ENCODE results near the gene PTPRK. TPM values are rescaled to one million over a fixed set of nuclear protein-coding genes. Genes with fewer than 3 reads are reported as not detected.

PTPRK gene
- total and polyA plus RNA-seq, 2 donors (not counting 1 experiment from before 2014, with no cell fraction given): 19.4 to 75.5 TPM

DNA sequence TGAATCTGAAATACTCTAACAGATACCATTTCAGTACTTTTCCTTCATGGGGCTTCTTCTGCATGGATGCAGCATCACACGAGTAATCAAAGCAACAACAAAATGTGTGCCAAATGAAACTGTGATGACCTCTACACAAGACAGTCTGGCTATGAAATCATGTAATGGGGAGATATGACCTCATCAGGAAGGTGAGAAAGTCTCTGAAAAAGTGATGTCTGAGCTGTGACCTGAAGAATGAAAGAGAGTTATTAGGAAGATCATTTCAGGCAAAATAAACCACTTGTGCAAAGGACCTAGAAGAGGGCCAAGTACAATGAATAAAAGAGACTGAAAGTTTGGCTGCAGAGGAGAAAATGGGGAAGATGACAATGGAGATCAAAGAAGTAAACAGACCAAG lies 182.8 kb downstream of the PTPRK start:
- H3K27ac ChIP-seq (ENCODE audit: insufficient read depth, low read length): no peak overlapping the region
- no peak overlapping the region for H2AFZ ChIP-seq (ENCODE audit: low read length)
- no peaks in the 10 kb centered on the region for H4K20me1 ChIP-seq (ENCODE audit: control insufficient read depth, extremely low read depth, insufficient read depth, low read length)
- TF ChIP-seq, protein P1, sequence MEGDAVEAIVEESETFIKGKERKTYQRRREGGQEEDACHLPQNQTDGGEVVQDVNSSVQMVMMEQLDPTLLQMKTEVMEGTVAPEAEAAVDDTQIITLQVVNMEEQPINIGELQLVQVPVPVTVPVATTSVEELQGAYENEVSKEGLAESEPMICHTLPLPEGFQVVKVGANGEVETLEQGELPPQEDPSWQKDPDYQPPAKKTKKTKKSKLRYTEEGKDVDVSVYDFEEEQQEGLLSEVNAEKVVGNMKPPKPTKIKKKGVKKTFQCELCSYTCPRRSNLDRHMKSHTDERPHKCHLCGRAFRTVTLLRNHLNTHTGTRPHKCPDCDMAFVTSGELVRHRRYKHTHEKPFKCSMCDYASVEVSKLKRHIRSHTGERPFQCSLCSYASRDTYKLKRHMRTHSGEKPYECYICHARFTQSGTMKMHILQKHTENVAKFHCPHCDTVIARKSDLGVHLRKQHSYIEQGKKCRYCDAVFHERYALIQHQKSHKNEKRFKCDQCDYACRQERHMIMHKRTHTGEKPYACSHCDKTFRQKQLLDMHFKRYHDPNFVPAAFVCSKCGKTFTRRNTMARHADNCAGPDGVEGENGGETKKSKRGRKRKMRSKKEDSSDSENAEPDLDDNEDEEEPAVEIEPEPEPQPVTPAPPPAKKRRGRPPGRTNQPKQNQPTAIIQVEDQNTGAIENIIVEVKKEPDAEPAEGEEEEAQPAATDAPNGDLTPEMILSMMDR (conservative IDR thresholded peaks at IDR 0.05 in 1 of 2, IDR thresholded peaks at IDR 0.05 in 1 of 2; ENCODE audit: low read depth in 1 of 2, low read length in 2 of 2): no peak
- no peak for TF ChIP-seq EZH2 (IDR thresholded peaks at IDR 0.05; ENCODE audit: low read length, missing control alignments)
- no peak overlapping the region for H3K4me3 ChIP-seq (replicated peaks in 1 of 4; ENCODE audit: control extremely low read depth in 1 of 4, insufficient read depth in 1 of 4, low read depth in 3 of 4, low read length in 4 of 4)
- H3K36me3 ChIP-seq (ENCODE audit: control insufficient read depth, insufficient read depth, low read length): no peaks in the 10 kb centered on the region
- DNase-seq (ENCODE audit: low read depth in 2 of 2): peak in 1 of 2 donors; percentile 17
- no peaks in the 10 kb centered on the region for H3K9me3 ChIP-seq (ENCODE audit: control insufficient read depth, insufficient read depth, low read depth, low read length)
- H3K27me3 ChIP-seq (ENCODE audit: control insufficient read depth, insufficient read depth, low read length): no peaks in the 10 kb centered on the region
- no peaks in the 10 kb centered on the region for H3K79me2 ChIP-seq (ENCODE audit: control insufficient read depth, insufficient read depth, low read length)
- H3K4me1 ChIP-seq (ENCODE audit: control insufficient read depth, extremely low read depth, insufficient read depth, low read length): peaks cover 7% of the 10 kb centered on the region
- H3K9ac ChIP-seq (ENCODE audit: insufficient read depth, low read length): no peak overlapping the region
- H3K4me2 ChIP-seq (ENCODE audit: extremely low read depth, insufficient read depth, low read length): no peak overlapping the region

DNA sequence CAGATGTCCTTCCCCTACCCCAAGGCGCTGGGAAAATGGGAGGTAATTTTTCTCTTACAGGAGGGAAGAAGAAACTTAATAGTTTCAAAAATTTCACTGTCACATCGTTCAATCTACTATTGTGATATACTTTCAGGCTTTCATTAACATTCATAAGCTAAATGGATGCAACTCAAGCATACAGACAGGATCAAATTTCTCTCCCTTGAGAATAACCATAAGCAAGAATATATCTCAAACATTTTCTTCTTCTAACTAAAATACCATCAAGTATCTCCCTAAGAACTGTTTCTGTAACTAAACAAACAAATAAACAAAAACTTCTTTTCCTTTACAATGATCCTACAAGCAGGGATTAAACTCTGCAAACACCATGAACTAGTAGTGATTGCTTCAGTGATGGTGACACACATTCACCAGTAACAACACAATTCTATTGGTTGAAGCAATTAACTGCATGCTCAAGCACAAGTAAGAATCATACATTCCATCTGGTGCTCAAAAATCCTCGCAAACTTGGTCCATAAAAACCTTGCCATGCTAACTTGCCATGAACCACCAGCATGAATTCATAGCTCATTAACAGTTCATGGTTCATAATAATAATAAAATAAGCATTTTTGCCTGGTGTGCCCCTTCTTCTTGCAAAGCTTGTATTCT lies 183.8 kb downstream of the PTPRK start:
- Histone ChIP-seq H3K36me3 (ENCODE audit: control insufficient read depth, insufficient read depth, low read length) (no peaks in the 10 kb centered on the region), H3K9ac (ENCODE audit: insufficient read depth, low read length) (no peak overlapping the region), H2AFZ (ENCODE audit: low read length) (no peak overlapping the region), H3K4me1 (ENCODE audit: control insufficient read depth, extremely low read depth, insufficient read depth, low read length) (peaks cover 7% of the 10 kb centered on the region), H3K27me3 (ENCODE audit: control insufficient read depth, insufficient read depth, low read length) (no peaks in the 10 kb centered on the region), H3K4me2 (ENCODE audit: extremely low read depth, insufficient read depth, low read length) (no peak overlapping the region), H3K9me3 (ENCODE audit: control insufficient read depth, insufficient read depth, low read depth, low read length) (no peaks in the 10 kb centered on the region), H4K20me1 (ENCODE audit: control insufficient read depth, extremely low read depth, insufficient read depth, low read length) (no peaks in the 10 kb centered on the region), H3K27ac (ENCODE audit: insufficient read depth, low read length) (no peak overlapping the region), H3K4me3 (replicated peaks in 1 of 4; ENCODE audit: control extremely low read depth in 1 of 4, insufficient read depth in 1 of 4, low read depth in 3 of 4, low read length in 4 of 4) (no peak overlapping the region), H3K79me2 (ENCODE audit: control insufficient read depth, insufficient read depth, low read length) (no peaks in the 10 kb centered on the region)
- DNase-seq (ENCODE audit: low read depth in 2 of 2): no peak
- TF ChIP-seq, protein P1 (conservative IDR thresholded peaks at IDR 0.05 in 1 of 2, IDR thresholded peaks at IDR 0.05 in 1 of 2; ENCODE audit: low read depth in 1 of 2, low read length in 2 of 2): no peak
- TF ChIP-seq EZH2 (IDR thresholded peaks at IDR 0.05; ENCODE audit: low read length, missing control alignments): no peak

DNA sequence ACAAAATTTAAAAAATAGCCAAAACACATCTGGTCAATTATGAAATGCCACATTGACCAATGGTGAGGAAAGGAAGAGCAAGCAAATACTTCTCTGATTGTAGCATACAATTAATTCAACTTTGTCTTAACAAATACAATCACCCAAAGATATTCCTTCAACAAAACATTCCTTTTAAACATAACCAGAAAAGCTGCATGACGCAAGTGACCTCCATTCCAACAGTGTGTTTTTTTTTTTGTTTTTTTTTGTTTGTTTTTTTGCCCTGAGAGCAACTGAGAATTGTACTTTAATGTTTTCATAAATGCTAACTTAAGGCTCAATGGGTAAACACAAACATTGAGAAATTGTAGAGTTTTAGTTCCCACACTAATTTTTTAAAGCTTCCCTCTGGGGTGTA lies 184.4 kb downstream of the PTPRK start:
- no peak overlapping the region for H3K9ac ChIP-seq (ENCODE audit: insufficient read depth, low read length)
- no peaks in the 10 kb centered on the region for H3K9me3 ChIP-seq (ENCODE audit: control insufficient read depth, insufficient read depth, low read depth, low read length)
- H3K79me2 ChIP-seq (ENCODE audit: control insufficient read depth, insufficient read depth, low read length): no peaks in the 10 kb centered on the region
- peaks cover 7% of the 10 kb centered on the region for H3K4me1 ChIP-seq (ENCODE audit: control insufficient read depth, extremely low read depth, insufficient read depth, low read length)
- TF ChIP-seq, protein P1 (conservative IDR thresholded peaks at IDR 0.05 in 1 of 2, IDR thresholded peaks at IDR 0.05 in 1 of 2; ENCODE audit: low read depth in 1 of 2, low read length in 2 of 2): no peak
- TF ChIP-seq EZH2 (IDR thresholded peaks at IDR 0.05; ENCODE audit: low read length, missing control alignments): no peak
- DNase-seq (ENCODE audit: low read depth in 2 of 2): no peak
- no peak overlapping the region for H3K27ac ChIP-seq (ENCODE audit: insufficient read depth, low read length)
- H4K20me1 ChIP-seq (ENCODE audit: control insufficient read depth, extremely low read depth, insufficient read depth, low read length): no peaks in the 10 kb centered on the region
- no peaks in the 10 kb centered on the region for H3K27me3 ChIP-seq (ENCODE audit: control insufficient read depth, insufficient read depth, low read length)
- no peak overlapping the region for H2AFZ ChIP-seq (ENCODE audit: low read length)
- no peaks in the 10 kb centered on the region for H3K36me3 ChIP-seq (ENCODE audit: control insufficient read depth, insufficient read depth, low read length)
- no peak overlapping the region for H3K4me3 ChIP-seq (replicated peaks in 1 of 4; ENCODE audit: control extremely low read depth in 1 of 4, insufficient read depth in 1 of 4, low read depth in 3 of 4, low read length in 4 of 4)
- no peak overlapping the region for H3K4me2 ChIP-seq (ENCODE audit: extremely low read depth, insufficient read depth, low read length)

Data from fibroblast of lung (primary cell).